HL-60 (cell line): ENCODE measurements around the gene CDC45.

Experiments used
- DNase-seq, 2 experiments: peaks; one replicate each; pipeline ENCODE4 v3.0.0-alpha.2; 2010 to 2020; ENCODE audit warnings: low read depth in 1 of 2, low spot score in 1 of 2
- H3K27ac ChIP-seq: fragments of 250-450 bp; sonication (Bioruptor Pico); replicated peaks from 2 replicates; pipeline ENCODE4 v1.5.1; 2020; ENCODE audit warnings: mild to moderate bottlenecking, moderate library complexity
- H3K27me3 ChIP-seq: fragments of 250-450 bp; sonication (Bioruptor Pico); 2 replicates; pipeline ENCODE4 v1.5.1; 2021; ENCODE audit warnings: mild to moderate bottlenecking, moderate library complexity; ENCODE audit not compliant: insufficient read depth, poor library complexity, severe bottlenecking
- H3K4me3 ChIP-seq: replicated peaks from 2 replicates; pipeline ENCODE4 v1.5.1; 2011; ENCODE audit warnings: mild to moderate bottlenecking, control low read depth, low read length; ENCODE audit not compliant: insufficient read depth
- CTCF ChIP-seq: IDR thresholded peaks from one replicate; pipeline ENCODE4 v1.5.1; 2011; ENCODE audit warnings: low read length, control low read depth, inconsistent platforms; ENCODE audit not compliant: insufficient read depth
- GABPA ChIP-seq: IDR thresholded peaks from 2 replicates; pipeline ENCODE4 v1.6.1; 2012; ENCODE audit warnings: low read depth
- POLR2AphosphoS5 ChIP-seq: IDR thresholded peaks from 2 replicates; pipeline ENCODE4 v1.6.1; 2012; ENCODE audit warnings: low read depth
- SPI1 ChIP-seq: IDR thresholded peaks from 2 replicates; pipeline ENCODE4 v1.6.1; 2012; ENCODE audit warnings: low read depth, mild to moderate bottlenecking, borderline replicate concordance
- long read RNA-seq: library from polyadenylated mRNA; unstranded; transcript quantifications from one replicate; pipeline ENCODE4 v2.0.0, GENCODE V29; 2020
- TF ChIP-seq, protein P1 (sequence below): IDR thresholded peaks from 2 replicates; pipeline ENCODE4 v1.6.1; 2012; ENCODE audit warnings: low read depth; ENCODE audit not compliant: insufficient replicate concordance

The CDC45 gene, protein sequence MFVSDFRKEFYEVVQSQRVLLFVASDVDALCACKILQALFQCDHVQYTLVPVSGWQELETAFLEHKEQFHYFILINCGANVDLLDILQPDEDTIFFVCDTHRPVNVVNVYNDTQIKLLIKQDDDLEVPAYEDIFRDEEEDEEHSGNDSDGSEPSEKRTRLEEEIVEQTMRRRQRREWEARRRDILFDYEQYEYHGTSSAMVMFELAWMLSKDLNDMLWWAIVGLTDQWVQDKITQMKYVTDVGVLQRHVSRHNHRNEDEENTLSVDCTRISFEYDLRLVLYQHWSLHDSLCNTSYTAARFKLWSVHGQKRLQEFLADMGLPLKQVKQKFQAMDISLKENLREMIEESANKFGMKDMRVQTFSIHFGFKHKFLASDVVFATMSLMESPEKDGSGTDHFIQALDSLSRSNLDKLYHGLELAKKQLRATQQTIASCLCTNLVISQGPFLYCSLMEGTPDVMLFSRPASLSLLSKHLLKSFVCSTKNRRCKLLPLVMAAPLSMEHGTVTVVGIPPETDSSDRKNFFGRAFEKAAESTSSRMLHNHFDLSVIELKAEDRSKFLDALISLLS
- long read RNA-seq, transcript CDC45-201 (19 exons, 1,976 nt), result major isoform, 542 of 796 reads
- long read RNA-seq, transcript CDC45-202 (18 exons, 1,693 nt), result minor isoform, 90 of 796 reads
- long read RNA-seq, transcript CDC45-205 (20 exons, 2,072 nt), result minor isoform, 10 of 796 reads
- long read RNA-seq, partial matches to known transcripts, result 37 of 796 reads
- long read RNA-seq, other reads (novel, unspliced or antisense), result 115 of 796 reads

- TF ChIP-seq POLR2AphosphoS5 (peak; percentile 59; the same call in 1 of the 2 replicates), CTCF (no peak)
- H3K27ac ChIP-seq, result peak within 1 kb of the TSS; percentile 100
- H3K27me3 ChIP-seq, result no peaks in the 10 kb centered on the region
- H3K4me3 ChIP-seq, result peak within 1 kb of the TSS; percentile 100
- DNase-seq, result peak; percentile 94 to 99
Measured at GRCh38 chr22:19479355-19480172, at the start of gene CDC45. CDC45 (plus strand) TSS chr22:19479920; CDS start chr22:19479969, 49 bp downstream.

DNA sequence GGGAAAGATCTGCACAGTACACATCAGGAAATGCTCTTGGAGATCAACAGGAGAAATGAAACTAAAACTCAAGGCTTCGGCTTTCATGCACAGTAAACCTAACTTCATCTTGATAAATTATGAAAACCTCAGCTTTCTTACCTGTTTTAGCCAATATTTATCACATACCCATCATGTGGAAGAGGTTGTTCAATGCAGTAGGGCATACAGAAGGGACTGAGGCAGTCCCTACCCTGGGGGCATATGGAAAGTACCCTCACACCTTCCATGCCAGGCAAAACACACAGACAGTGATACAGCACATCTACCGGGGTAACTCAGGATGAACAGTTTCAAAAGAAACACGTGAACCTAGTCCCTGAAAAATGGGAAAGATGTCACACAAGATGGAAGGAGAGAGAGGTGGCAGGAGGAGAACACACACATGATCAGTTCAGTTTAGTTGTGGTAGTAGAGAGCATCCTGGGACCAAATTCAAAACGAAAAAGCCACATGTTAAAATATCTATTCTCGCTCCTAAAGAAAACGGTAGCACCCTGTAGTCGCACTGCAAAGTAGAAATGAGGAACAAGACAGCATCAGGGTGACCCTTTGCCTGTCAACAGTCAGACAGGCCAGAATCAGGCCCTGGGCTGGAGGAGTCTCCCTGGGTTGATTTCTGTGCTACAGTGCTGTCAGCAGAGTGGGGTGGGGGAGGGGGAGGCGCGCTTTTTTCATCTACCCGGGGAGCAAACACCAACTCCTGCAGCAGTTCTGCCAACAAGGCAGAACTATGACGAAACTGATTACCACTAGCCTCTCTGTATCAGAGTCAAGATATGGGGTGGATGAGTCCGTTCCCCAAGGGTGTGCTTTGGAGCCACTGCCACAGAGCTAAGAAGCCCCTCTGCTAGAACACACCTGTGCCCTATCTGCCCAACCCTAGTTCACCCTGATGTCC is 49.5 kb upstream of the CDC45 start:
- H3K4me3 ChIP-seq, result peak overlapping the region; percentile 90
- H3K27ac ChIP-seq, result peak overlapping the region; percentile 95
- TF ChIP-seq, protein P1, sequence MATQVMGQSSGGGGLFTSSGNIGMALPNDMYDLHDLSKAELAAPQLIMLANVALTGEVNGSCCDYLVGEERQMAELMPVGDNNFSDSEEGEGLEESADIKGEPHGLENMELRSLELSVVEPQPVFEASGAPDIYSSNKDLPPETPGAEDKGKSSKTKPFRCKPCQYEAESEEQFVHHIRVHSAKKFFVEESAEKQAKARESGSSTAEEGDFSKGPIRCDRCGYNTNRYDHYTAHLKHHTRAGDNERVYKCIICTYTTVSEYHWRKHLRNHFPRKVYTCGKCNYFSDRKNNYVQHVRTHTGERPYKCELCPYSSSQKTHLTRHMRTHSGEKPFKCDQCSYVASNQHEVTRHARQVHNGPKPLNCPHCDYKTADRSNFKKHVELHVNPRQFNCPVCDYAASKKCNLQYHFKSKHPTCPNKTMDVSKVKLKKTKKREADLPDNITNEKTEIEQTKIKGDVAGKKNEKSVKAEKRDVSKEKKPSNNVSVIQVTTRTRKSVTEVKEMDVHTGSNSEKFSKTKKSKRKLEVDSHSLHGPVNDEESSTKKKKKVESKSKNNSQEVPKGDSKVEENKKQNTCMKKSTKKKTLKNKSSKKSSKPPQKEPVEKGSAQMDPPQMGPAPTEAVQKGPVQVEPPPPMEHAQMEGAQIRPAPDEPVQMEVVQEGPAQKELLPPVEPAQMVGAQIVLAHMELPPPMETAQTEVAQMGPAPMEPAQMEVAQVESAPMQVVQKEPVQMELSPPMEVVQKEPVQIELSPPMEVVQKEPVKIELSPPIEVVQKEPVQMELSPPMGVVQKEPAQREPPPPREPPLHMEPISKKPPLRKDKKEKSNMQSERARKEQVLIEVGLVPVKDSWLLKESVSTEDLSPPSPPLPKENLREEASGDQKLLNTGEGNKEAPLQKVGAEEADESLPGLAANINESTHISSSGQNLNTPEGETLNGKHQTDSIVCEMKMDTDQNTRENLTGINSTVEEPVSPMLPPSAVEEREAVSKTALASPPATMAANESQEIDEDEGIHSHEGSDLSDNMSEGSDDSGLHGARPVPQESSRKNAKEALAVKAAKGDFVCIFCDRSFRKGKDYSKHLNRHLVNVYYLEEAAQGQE, result no peak
- TF ChIP-seq GABPA, result no peak
- TF ChIP-seq POLR2AphosphoS5, result peak; percentile 41; the same call in 1 of the 2 replicates
- TF ChIP-seq SPI1, result peak; percentile 30; the same call in 1 of the 2 replicates
- no peaks in the 10 kb centered on the region for H3K27me3 ChIP-seq
- peak; percentile 68 to 89 for DNase-seq

GRCh38 chr22:19430890-19431541 is 48.7 kb upstream of the CDC45 start:
- TF ChIP-seq CTCF, result no peak
- no peak for TF ChIP-seq SPI1
- TF ChIP-seq, protein P1, result no peak
- TF ChIP-seq GABPA, result no peak
- Histone ChIP-seq H3K27ac (peak overlapping the region; percentile 95), H3K4me3 (peak overlapping the region; percentile 90), H3K27me3 (no peaks in the 10 kb centered on the region)
- DNase-seq, result peak; percentile 14 to 51
